GM21737 (cell line): Measurements from ENCODE around the gene RSPH3.
"Not testable (repeated sequence)": the region's sequence is repeated elsewhere in the genome, so short reads cannot be mapped to it uniquely, and the experiment has no call there.

Source experiments
- ATAC-seq: cut with Tn5 transposase; IDR thresholded peaks from one replicate; pipeline ENCODE4 v1.9.1; 2021; ENCODE audit warnings: mild to moderate bottlenecking, moderate library complexity; ENCODE audit not compliant: unreplicated experiment

The RSPH3 gene

DNA sequence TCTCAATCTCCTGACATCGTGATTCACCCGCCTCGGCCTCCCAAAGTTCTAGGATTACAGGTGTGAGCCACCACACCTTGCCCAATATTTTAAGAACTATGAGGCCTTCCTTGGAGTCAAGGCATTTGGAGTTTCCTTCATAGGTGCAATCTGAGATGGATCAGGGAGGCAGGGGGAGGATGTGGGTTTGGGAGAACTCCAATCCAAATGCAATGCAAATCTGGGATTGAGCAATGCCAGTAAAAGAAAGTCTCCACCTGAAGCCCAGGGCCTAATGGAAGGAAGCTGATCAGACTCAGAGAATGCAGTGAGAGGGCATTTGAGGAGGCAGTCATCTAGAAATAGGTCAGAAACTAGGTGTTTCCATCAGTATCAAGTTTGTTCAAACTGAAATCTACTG lies 21.2 kb downstream of the RSPH3 start:
- ATAC-seq: no peak

DNA sequence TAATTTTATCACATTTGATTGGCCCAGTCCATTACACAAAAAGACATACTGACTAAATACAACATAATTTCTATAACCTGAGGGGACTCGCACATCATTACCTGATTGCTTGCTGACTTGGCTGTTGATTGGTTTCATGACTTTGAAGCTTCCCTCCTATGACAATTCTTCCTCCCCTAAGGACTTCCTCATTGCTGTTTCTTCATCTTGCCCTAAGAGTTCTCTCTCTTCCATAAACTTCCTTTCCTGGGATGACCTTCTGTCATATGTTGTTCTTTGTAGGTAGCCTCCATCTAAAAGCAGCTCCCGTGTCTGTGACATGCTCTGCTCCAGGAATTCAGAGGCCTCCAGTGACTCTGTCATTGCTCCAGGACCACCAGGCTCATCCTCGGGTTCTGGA lies 22.6 kb downstream of the RSPH3 start:
- ATAC-seq: no peak

DNA sequence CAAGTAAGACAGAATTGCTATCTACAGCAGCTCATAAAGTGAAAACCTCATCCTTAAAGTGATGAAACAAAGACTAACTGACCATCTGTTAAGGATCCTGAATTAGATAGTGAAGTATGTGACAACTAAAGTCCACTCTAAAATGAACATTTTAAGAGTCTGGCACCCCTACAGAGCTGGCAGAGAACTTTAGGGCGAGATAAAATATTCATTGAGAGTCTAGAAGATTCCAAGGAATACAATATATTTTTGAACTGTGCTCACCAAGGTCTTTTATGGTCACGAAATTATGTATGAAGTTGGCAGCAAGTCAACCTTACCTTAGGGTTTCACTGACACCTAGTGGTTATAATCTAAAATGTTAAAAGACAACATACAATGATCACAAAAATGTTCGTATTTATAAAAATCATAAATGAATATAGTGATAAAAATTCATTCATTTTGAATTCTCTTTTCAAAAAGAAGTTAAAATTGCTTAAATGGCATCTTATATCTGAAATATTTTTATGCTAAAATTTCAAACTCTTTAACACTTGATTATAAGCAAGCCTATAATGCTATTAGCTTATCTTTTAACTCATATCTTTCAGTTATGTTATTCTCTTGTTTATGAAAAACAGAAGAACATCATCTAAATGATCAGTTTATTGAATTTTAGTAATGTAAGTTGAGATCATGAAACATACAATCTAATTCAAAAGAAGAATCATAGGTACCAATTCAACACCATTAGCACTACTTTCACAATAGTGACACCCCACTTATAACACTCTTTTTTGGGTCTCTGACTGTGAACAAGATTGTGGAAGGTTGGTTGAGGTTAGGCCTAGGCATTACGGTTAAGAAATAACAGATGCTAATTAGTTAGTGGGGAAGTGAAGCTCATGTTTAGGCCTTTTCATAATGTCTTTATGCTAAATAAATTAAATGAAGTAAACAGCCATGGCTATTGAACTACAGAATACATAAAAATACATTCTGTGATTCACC lies 27.5 kb downstream of the RSPH3 start:
- ATAC-seq: no peak

DNA sequence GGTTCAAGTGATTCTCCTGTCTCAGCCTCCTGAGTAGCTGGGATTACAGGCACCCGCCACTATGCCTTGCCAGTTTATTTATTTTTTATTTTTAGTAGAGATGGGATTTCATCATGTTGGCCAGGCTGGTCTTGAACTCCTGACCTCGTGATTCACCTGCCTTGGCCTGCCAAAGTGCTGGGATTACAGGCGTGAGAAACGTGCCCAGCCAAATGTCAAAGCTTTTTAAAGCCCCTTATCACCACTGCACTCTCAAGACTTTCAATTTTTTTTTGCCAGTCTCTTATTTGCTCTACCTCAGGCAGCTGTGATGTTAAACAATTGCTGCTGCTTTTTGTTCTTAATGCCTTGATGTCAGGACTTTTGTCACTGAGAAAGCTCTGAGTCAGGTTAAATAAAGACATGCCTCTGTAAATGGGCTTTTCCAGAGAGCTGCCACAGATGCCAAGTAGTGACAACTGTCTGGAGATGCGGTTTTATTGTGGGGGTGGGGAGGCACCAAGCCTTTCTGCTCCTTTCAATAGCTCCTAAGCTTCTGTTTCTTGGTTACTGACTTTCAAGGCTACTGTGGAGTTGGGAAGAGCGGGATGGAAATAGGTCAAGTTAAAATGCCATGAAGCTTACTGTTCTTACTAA lies 29.2 kb downstream of the RSPH3 start:
- ATAC-seq: no peak

DNA sequence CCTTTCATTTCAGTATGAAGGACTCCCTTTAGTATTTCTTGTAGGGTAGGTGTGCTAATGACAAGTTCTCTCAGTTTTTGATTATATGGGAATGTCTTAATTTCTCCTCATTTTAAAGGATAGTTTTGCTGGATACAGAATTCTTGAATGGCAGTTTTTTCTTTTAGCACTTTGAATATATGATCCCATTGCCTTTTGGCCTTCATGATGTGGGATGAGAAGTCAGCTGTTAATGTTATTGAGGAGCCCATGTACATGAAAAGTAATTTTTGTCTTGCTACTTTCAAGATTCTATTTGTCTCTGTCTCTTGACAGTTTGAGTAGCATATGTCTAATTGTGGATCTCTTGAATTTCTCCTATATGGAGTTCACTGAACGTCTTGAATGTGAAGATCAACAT lies 30.9 kb downstream of the RSPH3 start:
- no peak for ATAC-seq

DNA sequence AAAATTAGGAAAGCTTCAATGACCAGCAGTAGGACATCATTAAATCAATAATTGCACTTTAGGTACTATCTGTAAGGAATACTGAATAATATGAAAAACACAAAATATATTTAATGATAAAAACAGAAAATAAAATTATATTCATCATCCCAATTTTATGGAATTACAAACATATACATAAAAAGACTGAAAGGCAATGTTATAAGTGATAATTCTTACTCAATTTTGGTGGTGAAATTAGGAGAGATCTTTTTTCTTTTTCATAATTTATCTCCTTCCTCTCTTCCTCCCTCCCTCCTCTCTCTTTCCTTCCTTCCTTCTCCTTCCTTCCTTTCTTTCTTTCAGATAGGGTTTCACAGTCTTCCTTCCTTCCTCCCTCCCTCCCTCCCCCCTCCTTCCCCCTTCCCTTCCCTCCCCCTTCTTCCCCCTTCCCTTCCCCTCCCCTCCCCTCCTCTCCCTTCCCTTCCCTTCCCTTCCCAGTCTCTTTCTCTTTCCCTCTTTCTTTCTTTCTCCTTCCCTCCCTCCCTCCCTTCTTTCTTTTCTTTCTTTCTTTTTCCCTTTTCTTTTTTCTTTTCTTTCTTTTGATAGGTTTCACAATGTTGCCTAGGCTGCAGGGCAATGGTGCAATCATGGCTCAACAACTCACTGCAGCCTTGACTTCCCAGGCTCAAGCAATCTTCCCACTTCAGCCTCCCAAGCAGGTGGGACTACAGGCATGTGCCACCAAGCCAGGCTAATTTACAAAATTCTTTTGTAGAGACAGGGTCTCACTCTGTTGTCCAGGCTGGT lies 36.8 kb downstream of the RSPH3 start:
- no peak for ATAC-seq

DNA sequence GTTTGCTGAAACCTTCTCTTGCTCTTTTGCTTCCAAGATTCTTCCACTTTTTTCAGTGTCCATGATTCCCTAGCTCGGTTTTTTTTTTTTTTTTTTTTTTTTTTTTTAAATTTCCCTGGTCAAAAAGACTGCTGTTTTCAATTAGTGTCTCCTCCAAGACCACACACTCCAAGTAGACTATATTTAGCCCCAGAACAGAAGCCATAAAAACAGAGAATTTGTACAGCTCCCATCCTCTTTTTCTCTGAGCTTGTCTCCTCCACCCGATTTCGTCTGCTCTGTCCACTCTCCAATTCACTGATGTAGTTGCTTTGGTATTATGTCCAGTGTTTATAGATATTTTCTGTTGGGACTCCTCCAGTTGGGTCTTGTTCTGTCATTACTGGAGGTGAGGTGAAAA lies 37.6 kb downstream of the RSPH3 start:
- no peak for ATAC-seq

DNA sequence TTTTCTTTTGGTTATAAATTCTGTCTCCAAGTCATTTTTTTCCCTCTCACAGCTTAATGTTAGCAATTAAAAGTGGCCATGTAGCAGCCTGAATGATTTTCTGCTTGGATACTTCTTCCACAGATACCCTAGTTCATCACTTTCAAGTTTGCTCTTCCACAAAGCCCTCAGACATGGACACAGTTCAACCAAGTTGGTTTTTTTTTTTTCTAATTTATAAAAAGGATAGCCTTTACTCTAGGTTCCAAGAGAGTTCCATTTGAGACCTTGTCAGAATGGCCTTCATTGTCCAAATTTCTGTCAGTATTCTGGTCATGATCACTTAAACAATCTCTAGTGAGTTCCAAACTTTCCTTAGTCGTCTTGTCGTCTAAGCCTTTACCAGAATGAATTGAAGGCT lies 40.0 kb downstream of the RSPH3 start:
- no peak for ATAC-seq

DNA sequence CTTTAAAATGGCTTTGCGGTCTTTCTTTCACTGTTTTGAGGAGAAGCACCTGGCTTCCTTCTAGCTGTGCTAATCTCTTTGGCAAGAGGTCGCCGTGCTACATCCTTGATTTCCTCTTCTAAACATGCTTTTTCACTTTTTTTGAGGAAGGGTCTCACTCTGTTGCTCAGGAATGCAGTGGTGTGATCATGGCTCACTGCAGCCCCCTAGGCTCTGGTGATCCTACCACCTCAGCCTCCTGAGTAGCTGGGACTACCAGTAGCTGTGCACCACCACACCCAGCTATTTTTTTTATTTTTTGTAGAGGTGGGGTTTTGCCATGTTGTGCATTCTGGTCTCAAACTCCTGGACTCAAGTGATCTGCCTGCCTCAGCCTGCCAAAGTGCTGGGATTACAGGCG lies 40.5 kb downstream of the RSPH3 start:
- no peak for ATAC-seq

DNA sequence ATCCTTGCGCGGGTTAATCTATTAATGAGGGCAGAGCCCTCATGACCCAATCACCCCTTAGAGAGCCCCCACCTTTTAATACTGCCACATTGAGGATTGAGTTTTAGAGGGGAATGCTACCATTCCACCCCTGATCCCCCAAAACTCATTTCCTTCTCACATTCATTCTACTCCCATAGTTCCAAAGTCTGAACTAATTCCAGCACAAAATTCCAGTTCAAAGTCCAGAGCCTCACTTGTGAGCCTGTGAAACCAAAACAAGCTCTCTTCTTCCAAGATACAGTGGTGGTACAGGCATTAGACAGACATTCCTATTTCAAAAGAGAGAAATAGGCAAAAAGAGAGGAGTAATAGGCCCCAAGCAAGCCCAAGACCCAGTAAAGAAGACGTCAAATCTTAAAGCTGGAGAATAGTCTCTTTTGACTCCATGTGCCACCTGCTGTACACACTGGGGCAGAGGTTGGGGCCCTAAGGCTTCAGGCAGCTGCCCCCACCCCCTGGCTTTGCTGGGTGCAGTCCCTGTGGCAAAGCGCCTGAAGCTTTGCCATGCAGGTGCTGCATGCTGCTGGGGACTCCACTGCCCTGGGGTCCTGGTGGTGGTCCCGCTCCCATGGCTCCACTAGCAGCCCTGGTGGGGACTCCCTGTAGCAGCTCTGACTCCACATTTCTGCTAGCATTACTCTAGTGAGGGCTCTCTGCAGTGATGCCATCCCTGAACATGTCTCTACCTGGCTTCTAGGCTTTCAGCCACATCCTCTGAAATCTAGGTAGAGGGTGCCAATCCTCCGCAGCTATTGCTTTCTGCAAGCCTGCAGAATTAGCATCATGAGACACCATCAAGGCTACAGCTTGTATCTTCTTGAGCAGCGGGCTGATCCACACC lies 41.3 kb downstream of the RSPH3 start:
- no peak for ATAC-seq

DNA sequence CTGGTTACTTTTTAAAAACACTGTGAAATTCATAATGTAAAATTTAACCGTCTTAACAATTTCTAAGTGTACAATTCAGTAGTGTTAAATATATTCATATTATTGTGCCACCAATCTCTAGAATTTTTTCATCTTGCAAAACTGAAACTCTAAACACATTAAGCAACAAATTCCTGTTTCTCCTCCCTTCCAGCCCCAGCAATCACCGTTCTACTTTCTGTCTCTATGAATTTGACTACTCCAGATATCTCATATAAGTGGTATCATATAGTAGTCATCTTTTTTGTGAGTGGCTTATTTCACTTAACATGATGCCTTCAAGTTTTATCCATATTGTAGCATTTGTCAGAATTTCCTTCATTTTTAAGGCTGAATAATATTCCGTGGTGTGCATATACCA lies 44.7 kb downstream of the RSPH3 start:
- no peak for ATAC-seq

DNA sequence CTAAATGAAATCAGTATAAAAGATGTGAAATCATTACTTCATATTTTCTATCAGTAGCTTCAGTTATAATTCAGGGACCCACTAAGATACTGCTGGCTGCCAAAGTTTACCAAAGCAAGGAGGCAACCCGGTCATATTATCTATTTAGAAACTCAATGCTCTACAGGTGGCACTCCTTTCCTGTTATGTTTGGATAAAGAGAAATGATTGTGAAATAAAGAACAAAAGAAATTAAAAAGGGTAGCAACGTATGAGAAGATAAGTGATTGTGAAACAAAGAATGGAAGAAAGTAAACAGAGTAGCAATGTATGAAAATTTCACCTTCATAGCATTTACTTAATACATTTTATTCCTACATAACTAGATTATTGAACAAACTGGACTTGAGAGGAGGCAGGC lies 45.2 kb downstream of the RSPH3 start:
- ATAC-seq: no peak

DNA sequence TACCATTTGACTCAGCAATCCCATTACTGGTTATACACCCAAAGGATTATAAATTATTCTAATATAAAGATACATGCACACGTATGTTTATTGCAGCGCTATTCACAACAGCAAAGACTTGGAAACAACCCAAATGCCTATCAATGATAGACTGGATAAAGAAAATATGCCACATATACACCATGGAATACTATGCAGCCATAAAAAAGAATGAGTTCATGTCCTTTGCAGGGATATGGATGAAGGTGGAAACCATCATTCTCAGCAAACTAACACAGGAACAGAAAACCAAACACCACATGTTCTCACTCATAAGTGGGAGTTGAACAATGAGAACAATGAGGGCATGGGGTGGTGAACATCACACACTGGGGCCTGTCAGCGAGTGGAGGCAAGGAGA lies 48.0 kb downstream of the RSPH3 start:
- ATAC-seq: not testable (repeated sequence)

DNA sequence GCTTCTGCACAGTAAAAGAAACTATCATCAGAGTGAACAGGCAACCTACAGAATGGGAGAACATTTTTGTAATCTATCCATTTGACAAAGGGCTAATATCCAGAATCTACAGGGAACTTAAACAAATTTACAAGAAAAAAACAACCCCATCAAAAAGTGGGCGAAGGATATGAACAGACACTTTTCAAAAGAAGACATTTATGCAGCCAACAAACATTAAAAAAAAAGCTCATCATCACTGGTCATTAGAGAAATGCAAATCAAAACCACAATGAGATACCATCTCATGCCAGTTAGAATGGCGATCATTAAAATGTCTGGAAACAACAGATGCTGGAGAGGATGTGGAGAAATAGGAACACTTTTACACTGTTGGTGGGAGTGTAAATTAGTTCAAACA lies 48.4 kb downstream of the RSPH3 start:
- ATAC-seq: not testable (repeated sequence)

DNA sequence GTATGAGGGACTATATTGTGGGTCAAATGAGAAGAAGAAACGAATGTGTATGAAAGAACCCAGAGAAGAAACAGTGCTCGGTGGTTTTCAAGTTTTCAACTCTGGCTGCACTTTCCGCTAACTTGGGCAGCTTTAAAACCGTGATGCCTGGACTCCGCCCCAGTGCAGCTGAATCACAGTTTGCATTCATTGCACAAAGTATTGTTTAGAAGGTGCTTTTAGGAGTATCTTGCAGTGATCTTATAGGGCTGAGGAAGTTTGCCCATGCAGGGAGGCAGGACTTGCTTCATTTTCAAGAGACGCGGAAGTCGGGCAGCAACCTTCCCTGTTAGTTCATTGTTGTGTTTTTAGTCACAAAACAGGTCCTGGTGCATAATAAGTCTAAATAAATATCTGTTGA lies 52.7 kb downstream of the RSPH3 start:
- ATAC-seq: no peak

DNA sequence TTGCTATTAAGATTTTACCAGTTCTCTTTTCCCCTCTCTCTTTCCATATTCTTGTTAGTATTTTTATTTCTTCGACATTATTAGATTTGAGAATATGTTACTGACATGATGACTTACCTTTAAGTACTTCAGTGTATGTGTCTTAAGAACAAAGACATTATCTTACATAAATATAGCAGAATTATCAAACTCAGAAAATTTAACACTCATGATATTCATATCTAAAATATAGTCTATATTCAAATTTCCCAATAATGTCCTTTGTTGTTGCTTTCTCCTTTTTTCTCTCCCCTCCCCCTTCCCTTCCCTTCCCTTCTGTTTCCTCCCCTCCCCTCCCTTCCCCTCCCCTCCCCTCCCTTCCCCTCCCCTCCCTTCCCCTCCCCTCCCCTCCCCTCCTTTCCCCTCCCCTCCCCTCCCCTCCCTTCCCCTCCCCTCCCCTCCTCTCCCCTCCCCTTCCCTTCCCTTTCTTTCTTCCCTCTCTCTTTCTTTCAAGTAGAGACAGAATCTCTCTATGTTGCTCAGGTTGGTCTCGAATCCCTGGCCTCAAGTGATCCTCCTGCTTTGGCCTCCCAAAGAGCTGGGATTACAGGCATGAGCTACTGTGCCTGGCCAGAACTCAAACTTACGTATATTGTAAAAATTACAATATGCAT lies 56.5 kb downstream of the RSPH3 start:
- no peak for ATAC-seq

DNA sequence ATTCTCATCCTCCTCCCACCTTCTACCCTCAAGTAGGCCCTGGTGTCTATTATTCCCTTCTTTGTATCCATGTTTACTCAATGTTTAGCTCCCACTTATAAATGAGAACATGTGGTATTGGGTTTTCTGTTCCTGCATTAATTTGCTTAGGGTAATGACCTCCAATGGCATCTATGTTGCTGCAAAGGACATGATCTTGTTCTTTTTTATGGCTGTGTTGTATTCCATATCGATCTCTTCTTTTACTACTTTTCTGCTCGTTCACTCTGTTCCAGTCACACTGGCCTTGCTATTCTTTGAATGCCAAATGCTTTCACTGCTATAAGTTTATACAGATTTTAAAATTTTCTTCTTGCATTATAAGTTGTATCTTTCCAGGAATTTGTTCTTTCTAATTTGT lies 57.7 kb downstream of the RSPH3 start:
- no peak for ATAC-seq

DNA sequence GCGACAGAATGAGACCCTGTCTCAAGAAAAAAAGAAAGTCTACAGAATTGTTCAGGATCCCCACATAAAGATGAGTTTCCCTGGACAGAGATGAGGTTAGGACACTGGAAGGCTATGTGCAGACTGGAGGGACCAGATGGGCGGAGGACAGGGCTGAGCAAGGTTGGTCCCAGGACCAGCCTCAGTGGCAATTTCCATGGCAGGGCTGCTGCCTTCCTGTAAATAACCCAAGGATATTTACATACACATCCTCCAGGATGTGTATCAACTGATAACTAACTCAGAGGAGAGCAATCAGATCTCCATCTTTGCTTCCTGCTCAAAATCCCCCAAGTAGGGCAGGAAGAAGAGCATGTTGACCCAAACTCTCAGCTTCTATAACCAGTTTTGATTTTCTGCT lies 58.8 kb downstream of the RSPH3 start:
- no peak for ATAC-seq

DNA sequence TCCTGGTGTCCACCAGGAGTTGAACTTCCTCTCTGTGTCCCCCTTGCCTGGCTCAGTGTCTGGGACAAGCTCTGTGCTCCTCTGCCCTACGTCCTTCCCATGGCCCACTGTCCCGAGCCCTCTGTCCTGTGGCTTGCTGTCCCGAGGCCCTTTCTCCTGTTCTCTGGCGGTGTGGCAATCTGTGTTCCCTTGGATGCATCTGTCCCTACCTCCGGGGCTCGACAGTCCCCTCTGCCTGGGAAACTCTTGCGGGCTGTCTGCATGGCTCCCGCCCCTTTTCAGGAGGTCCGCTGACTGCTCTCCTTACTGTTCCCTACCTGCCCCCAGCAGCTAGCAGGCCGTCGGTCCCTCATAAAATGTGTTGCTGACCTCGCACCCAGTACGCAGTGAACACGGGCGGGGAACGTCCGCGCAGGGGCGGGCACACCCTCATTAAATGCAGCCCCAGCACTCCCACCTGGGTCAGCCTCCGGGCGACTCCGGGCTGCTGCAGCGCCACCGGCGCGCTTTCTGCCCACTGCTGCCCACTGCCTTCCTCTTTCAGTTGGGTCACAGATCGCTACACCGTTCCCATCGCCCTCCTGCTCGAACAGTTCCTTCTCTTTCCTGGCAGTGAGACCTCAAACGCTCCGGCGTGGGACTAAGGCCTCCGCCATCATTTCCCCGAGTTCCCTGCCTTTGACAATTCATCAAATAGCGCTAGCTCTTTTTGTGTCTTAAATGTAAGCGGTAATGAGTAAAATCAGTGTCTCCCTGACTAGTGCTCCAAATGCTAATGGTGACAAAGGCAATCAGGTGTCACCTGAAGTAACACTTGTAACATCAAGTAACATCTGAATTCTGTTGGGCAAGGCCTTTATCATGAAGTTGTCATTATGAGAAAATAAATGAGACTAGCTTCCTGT lies 60.5 kb downstream of the RSPH3 start:
- ATAC-seq: no peak
